HepG2 (cell line): ENCODE measurements around the gene SLC22A15. TPM values are rescaled to one million over a fixed set of nuclear protein-coding genes. Genes with fewer than 3 reads are reported as not detected.

Experiments used
- ATAC-seq: fragments of 200-7000 bp; cut with Tn5 transposase; 3 replicates; pipeline ENCODE4 v1.9.1; 2020; ENCODE audit warnings: mild to moderate bottlenecking, moderate library complexity
- BruUV-seq: library from RNA; stranded (reverse); fragments of 400-500 nt; replicated peaks from 2 replicates; lab custom pipeline; 2021; lab: Mats Ljungman, UMichigan
- CTCF ChIA-PET: fragments of 300-600 bp; formaldehyde crosslinking; extraction: SDS; loops from one replicate; lab custom pipeline; 2021; ENCODE audit warnings: low total read pairs, inconsistent platforms, low intra/inter-chr PET ratio; lab: Yijun Ruan, JAX
- POLR2A ChIA-PET: fragments of 350-600 bp; sonication (Branson Sonifier 250); formaldehyde crosslinking; loops from one replicate; lab custom pipeline; 2020; ENCODE audit warnings: antibody characterized with exemption, inconsistent platforms; lab: Yijun Ruan, JAX
- DNase-seq: peaks from one replicate; pipeline ENCODE4 v3.0.0-alpha.2; 2015; ENCODE audit warnings: low spot score
- FAIRE-seq: peaks from 3 replicates; lab custom pipeline; 2011; peaks lifted over from hg19 to GRCh38; lab: Jason Lieb, UNC
- H2AFZ ChIP-seq: one replicate; pipeline ENCODE4 v1.6.1; 2011; ENCODE audit warnings: low read length, inconsistent platforms
- H3K27ac ChIP-seq: fragments of 300-600 bp; 3 replicates; pipeline ENCODE4 v1.8.0; 2011; ENCODE audit warnings: mixed run types, mild to moderate bottlenecking, mixed read lengths, low read length, inconsistent platforms; ENCODE audit not compliant: insufficient read depth; ENCODE audit errors: extremely low read length
- H3K27me3 ChIP-seq, 2 experiments: fragments of 200-600 bp in 1 of 2; 2 replicates in 1 of 2; 3 replicates in 1 of 2; pipeline versions ENCODE4 v1.6.0 to v1.8.0; 2011; ENCODE audit warnings: low read length in 2 of 2, mild to moderate bottlenecking in 2 of 2, moderate library complexity in 2 of 2, inconsistent platforms in 1 of 2; ENCODE audit not compliant: insufficient read depth in 2 of 2, control insufficient read depth in 1 of 2
- H3K36me3 ChIP-seq, 2 experiments: fragments of 200-600 bp in 1 of 2; replicated peaks in 1 of 2; 2 replicates in 1 of 2; 3 replicates in 1 of 2; pipeline versions ENCODE4 v1.5.1 to v1.8.0; 2011; ENCODE audit warnings: low read length in 2 of 2, inconsistent platforms in 1 of 2; ENCODE audit not compliant: insufficient read depth in 2 of 2, control insufficient read depth in 1 of 2
- H3K4me1 ChIP-seq: 2 replicates; pipeline ENCODE4 v1.5.1; 2012; ENCODE audit warnings: low read length, inconsistent platforms; ENCODE audit not compliant: insufficient read depth
- H3K4me2 ChIP-seq: 2 replicates; pipeline ENCODE4 v1.6.0; 2011; ENCODE audit warnings: low read depth, low read length, inconsistent platforms
- H3K4me3 ChIP-seq, 3 experiments: fragments of 200-600 bp in 1 of 3; sonication (generic), shearing (Covaris generic) in 1 of 3; replicated peaks in 1 of 3; 2 replicates each; pipeline ENCODE4 v1.5.1; 2011 to 2016; ENCODE audit warnings: low read length in 3 of 3, inconsistent platforms in 2 of 3, low read depth in 2 of 3, mild to moderate bottlenecking in 2 of 3, control low read depth in 1 of 3, mixed read lengths in 1 of 3; ENCODE audit not compliant: insufficient read depth in 1 of 3
- H3K79me2 ChIP-seq: one replicate; pipeline ENCODE4 v1.6.1; 2011; ENCODE audit warnings: low read length, inconsistent platforms; ENCODE audit not compliant: insufficient read depth
- H3K9ac ChIP-seq: 2 replicates; pipeline ENCODE4 v1.6.0; 2011; ENCODE audit warnings: mild to moderate bottlenecking, low read depth, low read length, inconsistent platforms; ENCODE audit not compliant: insufficient read depth
- H3K9me3 ChIP-seq: 2 replicates; pipeline ENCODE4 v1.5.1; 2012; ENCODE audit warnings: mild to moderate bottlenecking, low read length
- H4K20me1 ChIP-seq: 2 replicates; pipeline ENCODE4 v1.6.0; 2011; ENCODE audit warnings: inconsistent platforms, mild to moderate bottlenecking, low read length, moderate library complexity; ENCODE audit not compliant: insufficient read depth
- BRD4 ChIP-seq: sonication (generic); formaldehyde crosslinking; IDR thresholded peaks from 2 replicates; pipeline ENCODE4 v1.4.0; 2020; ENCODE audit warnings: missing genetic modification reagents
- CBFB ChIP-seq: sonication (generic); formaldehyde crosslinking; IDR thresholded peaks from 2 replicates; pipeline ENCODE4 v1.4.0; 2020; ENCODE audit warnings: missing genetic modification reagents
- ETV5 ChIP-seq: IDR thresholded peaks from 2 replicates; pipeline ENCODE4 v1.6.1; 2018; ENCODE audit warnings: missing biosample characterization, missing genetic modification reagents, inconsistent platforms, borderline replicate concordance
- HNRNPLL ChIP-seq: fragments of 200-400 bp; formaldehyde crosslinking; IDR thresholded peaks from 2 replicates; pipeline ENCODE4 v1.6.1; 2017; ENCODE audit warnings: mild to moderate bottlenecking, low read depth, low read length; ENCODE audit not compliant: poor library complexity, severe bottlenecking
- NR2F1 ChIP-seq, 2 experiments: fragments of 450-650 bp in 1 of 2; formaldehyde crosslinking in 1 of 2; IDR thresholded peaks; 2 replicates each; pipeline versions ENCODE4 v1.5.0 to v1.6.1; 2016 to 2020; ENCODE audit warnings: mild to moderate bottlenecking in 1 of 2, missing compliant biosample characterization in 1 of 2, missing genetic modification reagents in 1 of 2, moderate library complexity in 1 of 2
- THAP11 ChIP-seq: IDR thresholded peaks from 2 replicates; pipeline ENCODE4 v1.6.1; 2016; ENCODE audit warnings: missing biosample characterization, missing genetic modification reagents
- ZNF605 ChIP-seq: sonication (generic); formaldehyde crosslinking; IDR thresholded peaks from 2 replicates; pipeline ENCODE4 v1.8.0; 2022; ENCODE audit warnings: mild to moderate bottlenecking, missing genetic modification reagents
- WGBS: methylation state at CpG from one replicate; pipeline ENCODE4 v1.1.6; 2017; ENCODE audit warnings: low lambda C conversion rate; 5-methylcytosine and 5-hydroxymethylcytosine counted together
- in situ Hi-C: cut with HindIII; loops from 2 replicates; pipeline ENCODE4 v1.10.0; 2017; ENCODE audit warnings: low pct_unique_long_range_greater_than_20kb; ENCODE audit not compliant: extremely low pct_ligation_motif_present
- intact Hi-C: fragments of 100-400 bp; cut with micrococcal nuclease; formaldehyde crosslinking; loops from one replicate; pipeline ENCODE4 v1.10.0; 2022; ENCODE audit not compliant: unreplicated experiment
- polyA plus RNA-seq, 8 experiments: library from polyadenylated mRNA; depleted of rRNA in 3 of 8; stranded (reverse) in 7 of 8; unstranded in 1 of 8; fragments of >200 nt; fragmentation: Illumina TruSeq in 4 of 8; extraction: Trizol in 4 of 8; gene quantifications; 2 replicates each; pipeline versions ENCODE4 v1.2.1 to v1.2.3, GENCODE V29; 2011 to 2016; ENCODE audit warnings: low read depth in 4 of 8, missing spikeins in 1 of 8, mixed read lengths in 1 of 8; ENCODE audit not compliant: insufficient read depth in 1 of 8
- total RNA-seq, 5 experiments: library from RNA; depleted of rRNA; stranded (reverse); fragments of >200 nt; fragmentation: Illumina TruSeq; extraction: Trizol; gene quantifications; 2 replicates each; pipeline ENCODE4 v1.2.3, GENCODE V29; 2016; ENCODE audit warnings: low read depth in 1 of 5
- TF ChIP-seq, protein P1 (sequence below): IDR thresholded peaks from 2 replicates; pipeline ENCODE4 v1.6.1; 2016; ENCODE audit warnings: low read depth, missing genetic modification reagents, missing compliant biosample characterization
- TF ChIP-seq, protein P2 (sequence below): sonication (generic); formaldehyde crosslinking; conservative IDR thresholded peaks from 2 replicates; pipeline ENCODE4 v1.4.0; 2020; ENCODE audit warnings: mild to moderate bottlenecking, missing genetic modification reagents, moderate library complexity

Gene SLC22A15
- total and polyA plus RNA-seq, 2 of the 13 experiments (the other 11 are each of a cell fraction or from before 2014, with no cell fraction given): 0.24 to 1.7 TPM

DNA sequence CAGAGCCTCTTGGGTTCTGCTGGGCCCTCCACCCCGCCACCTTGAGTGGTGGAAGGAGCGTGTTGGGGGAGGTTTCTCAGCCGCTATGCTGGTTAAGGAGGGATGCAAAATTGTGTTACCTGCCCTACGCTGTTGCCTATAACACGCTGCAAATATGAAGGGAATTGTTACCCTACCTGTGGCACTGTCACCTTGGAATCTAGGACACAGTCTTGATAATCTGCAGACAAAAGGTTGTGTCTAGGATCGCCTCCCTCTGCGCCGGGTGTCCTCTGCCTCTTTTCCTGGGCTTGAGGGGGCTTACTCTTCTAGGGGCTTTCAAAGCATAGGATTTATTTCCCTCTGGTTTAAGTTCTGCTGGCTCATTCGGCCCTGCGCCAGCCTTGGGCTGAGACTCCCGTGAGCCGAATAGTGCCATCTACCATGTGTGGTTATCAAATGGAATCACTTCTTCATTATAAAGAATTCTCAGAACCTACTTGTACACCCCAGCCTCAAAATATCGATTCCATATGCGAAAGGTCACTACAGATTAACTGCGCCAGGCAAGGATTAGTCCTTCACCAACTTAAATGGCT, 697 bp downstream of the SLC22A15 start:
- no TSS peak for BruUV-seq
- CTCF ChIA-PET: no interaction called here
- H3K79me2 ChIP-seq: no peaks in the 10 kb centered on the region
- H3K36me3 ChIP-seq: no peaks in the 10 kb centered on the region
- H3K4me3 ChIP-seq: peak overlapping the region; percentile 41 to 67 (median 41); a peak in 4 of 6 replicates
- H3K4me2 ChIP-seq: peak overlapping the region; percentile 48
- intact Hi-C loops (no loop called here), in situ Hi-C loops (loop anchor here (25.0 kb wide), 1 partner anchor 365 kb away; no protein-coding TSS in a partner anchor)
- POLR2A ChIA-PET: interaction anchor here (1.0 kb wide), 1 partner anchor 169 kb away, joined by 3 read pairs; no protein-coding TSS in a partner anchor
- H3K4me1 ChIP-seq: peaks cover 25% of the 10 kb centered on the region
- no peak overlapping the region for H2AFZ ChIP-seq
- no peak for FAIRE-seq
- no peak for ATAC-seq
- H3K9ac ChIP-seq: no peak overlapping the region
- DNase-seq: no peak
- H4K20me1 ChIP-seq: no peaks in the 10 kb centered on the region; the same call in 1 of the 2 replicates
- no peak overlapping the region for H3K27ac ChIP-seq
- WGBS: 86% methylated on average over 10 of the region's 15 CpGs
- H3K27me3 ChIP-seq: peaks cover 0 to 19% of the 10 kb centered on the region in 2 experiments; a peak in 3 of 5 replicates
- no peaks in the 10 kb centered on the region for H3K9me3 ChIP-seq
- TF ChIP-seq BRD4 (CRISPR knock-in tag): no peak
- no peak for TF ChIP-seq ETV5 (CRISPR knock-in tag)
- no peak for TF ChIP-seq ZNF605
- TF ChIP-seq, protein P1, sequence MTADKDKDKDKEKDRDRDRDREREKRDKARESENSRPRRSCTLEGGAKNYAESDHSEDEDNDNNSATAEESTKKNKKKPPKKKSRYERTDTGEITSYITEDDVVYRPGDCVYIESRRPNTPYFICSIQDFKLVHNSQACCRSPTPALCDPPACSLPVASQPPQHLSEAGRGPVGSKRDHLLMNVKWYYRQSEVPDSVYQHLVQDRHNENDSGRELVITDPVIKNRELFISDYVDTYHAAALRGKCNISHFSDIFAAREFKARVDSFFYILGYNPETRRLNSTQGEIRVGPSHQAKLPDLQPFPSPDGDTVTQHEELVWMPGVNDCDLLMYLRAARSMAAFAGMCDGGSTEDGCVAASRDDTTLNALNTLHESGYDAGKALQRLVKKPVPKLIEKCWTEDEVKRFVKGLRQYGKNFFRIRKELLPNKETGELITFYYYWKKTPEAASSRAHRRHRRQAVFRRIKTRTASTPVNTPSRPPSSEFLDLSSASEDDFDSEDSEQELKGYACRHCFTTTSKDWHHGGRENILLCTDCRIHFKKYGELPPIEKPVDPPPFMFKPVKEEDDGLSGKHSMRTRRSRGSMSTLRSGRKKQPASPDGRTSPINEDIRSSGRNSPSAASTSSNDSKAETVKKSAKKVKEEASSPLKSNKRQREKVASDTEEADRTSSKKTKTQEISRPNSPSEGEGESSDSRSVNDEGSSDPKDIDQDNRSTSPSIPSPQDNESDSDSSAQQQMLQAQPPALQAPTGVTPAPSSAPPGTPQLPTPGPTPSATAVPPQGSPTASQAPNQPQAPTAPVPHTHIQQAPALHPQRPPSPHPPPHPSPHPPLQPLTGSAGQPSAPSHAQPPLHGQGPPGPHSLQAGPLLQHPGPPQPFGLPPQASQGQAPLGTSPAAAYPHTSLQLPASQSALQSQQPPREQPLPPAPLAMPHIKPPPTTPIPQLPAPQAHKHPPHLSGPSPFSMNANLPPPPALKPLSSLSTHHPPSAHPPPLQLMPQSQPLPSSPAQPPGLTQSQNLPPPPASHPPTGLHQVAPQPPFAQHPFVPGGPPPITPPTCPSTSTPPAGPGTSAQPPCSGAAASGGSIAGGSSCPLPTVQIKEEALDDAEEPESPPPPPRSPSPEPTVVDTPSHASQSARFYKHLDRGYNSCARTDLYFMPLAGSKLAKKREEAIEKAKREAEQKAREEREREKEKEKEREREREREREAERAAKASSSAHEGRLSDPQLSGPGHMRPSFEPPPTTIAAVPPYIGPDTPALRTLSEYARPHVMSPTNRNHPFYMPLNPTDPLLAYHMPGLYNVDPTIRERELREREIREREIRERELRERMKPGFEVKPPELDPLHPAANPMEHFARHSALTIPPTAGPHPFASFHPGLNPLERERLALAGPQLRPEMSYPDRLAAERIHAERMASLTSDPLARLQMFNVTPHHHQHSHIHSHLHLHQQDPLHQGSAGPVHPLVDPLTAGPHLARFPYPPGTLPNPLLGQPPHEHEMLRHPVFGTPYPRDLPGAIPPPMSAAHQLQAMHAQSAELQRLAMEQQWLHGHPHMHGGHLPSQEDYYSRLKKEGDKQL (CRISPR knock-in tag): no peak
- no peak for TF ChIP-seq NR2F1 (CRISPR knock-in tag; IDR thresholded peaks at IDR 0.05)
- no peak for TF ChIP-seq HNRNPLL
- TF ChIP-seq, protein P2, sequence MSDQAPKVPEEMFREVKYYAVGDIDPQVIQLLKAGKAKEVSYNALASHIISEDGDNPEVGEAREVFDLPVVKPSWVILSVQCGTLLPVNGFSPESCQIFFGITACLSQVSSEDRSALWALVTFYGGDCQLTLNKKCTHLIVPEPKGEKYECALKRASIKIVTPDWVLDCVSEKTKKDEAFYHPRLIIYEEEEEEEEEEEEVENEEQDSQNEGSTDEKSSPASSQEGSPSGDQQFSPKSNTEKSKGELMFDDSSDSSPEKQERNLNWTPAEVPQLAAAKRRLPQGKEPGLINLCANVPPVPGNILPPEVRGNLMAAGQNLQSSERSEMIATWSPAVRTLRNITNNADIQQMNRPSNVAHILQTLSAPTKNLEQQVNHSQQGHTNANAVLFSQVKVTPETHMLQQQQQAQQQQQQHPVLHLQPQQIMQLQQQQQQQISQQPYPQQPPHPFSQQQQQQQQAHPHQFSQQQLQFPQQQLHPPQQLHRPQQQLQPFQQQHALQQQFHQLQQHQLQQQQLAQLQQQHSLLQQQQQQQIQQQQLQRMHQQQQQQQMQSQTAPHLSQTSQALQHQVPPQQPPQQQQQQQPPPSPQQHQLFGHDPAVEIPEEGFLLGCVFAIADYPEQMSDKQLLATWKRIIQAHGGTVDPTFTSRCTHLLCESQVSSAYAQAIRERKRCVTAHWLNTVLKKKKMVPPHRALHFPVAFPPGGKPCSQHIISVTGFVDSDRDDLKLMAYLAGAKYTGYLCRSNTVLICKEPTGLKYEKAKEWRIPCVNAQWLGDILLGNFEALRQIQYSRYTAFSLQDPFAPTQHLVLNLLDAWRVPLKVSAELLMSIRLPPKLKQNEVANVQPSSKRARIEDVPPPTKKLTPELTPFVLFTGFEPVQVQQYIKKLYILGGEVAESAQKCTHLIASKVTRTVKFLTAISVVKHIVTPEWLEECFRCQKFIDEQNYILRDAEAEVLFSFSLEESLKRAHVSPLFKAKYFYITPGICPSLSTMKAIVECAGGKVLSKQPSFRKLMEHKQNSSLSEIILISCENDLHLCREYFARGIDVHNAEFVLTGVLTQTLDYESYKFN: no peak
- TF ChIP-seq THAP11: no peak
- TF ChIP-seq CBFB: no peak
